B cell (primary cell): ENCODE measurements around the gene TENT5A. TPM values are rescaled to one million over a fixed set of nuclear protein-coding genes. Genes with fewer than 3 reads are reported as not detected.

Experiments
- ATAC-seq: fragments of 200-7000 bp; cut with Tn5 transposase; one replicate; pipeline ENCODE4 v1.10.0; 2021; ENCODE audit warnings: low read depth, mild to moderate bottlenecking, moderate number of reproducible peaks, moderate library complexity
- CTCF ChIA-PET: fragments of 350-600 bp; sonication (Branson Sonifier 250); formaldehyde crosslinking; loops from one replicate; lab custom pipeline; 2021; ENCODE audit warnings: antibody characterized with exemption, inconsistent platforms; lab: Charles Lee
- POLR2A ChIA-PET: fragments of 350-600 bp; sonication (Branson Sonifier 250); formaldehyde crosslinking; loops from one replicate; lab custom pipeline; 2021; ENCODE audit warnings: antibody characterized with exemption; lab: Charles Lee
- DNase-seq: peaks from one replicate; pipeline ENCODE4 v3.0.0; 2013
- H2AFZ ChIP-seq: 2 replicates; pipeline ENCODE4 v1.6.1; 2012; ENCODE audit warnings: mild to moderate bottlenecking, low read depth, low read length; ENCODE audit not compliant: insufficient read depth, poor library complexity, severe bottlenecking
- H3K27ac ChIP-seq, 2 donors: 1 replicate in 1 of 2; 2 replicates in 1 of 2; pipeline ENCODE4 v1.5.1; 2012 to 2013; ENCODE audit warnings: low read length in 2 of 2, mild to moderate bottlenecking in 2 of 2, moderate library complexity in 1 of 2
- H3K27me3 ChIP-seq, 4 experiments: fragments of 200-600 bp in 1 of 4; sonication (generic) in 1 of 4; replicated peaks in 1 of 4; 1 replicate in 2 of 4; 2 replicates in 2 of 4; pipeline versions ENCODE4 v1.6.1 to v1.7.0; 2013 to 2016; ENCODE audit warnings: low read length in 3 of 4, mild to moderate bottlenecking in 2 of 4, mixed read lengths in 1 of 4, moderate library complexity in 1 of 4; ENCODE audit not compliant: insufficient read depth in 4 of 4, control insufficient read depth in 3 of 4; ENCODE audit errors: control extremely low read depth in 1 of 4
- H3K36me3 ChIP-seq, 2 experiments: replicated peaks in 1 of 2; 1 replicate in 1 of 2; 2 replicates in 1 of 2; pipeline versions ENCODE4 v1.6.1 to v1.7.1; 2013; ENCODE audit warnings: low read length in 1 of 2; ENCODE audit not compliant: insufficient read depth in 2 of 2, control insufficient read depth in 1 of 2; ENCODE audit errors: control extremely low read depth in 1 of 2, extremely low read depth in 1 of 2
- H3K4me1 ChIP-seq, 2 donors: fragments of 200-600 bp in 1 of 2; sonication (generic) in 1 of 2; 1 replicate in 1 of 2; 2 replicates in 1 of 2; pipeline versions ENCODE4 v1.5.1 to v1.6.1; 2013 to 2017; ENCODE audit warnings: low read length in 2 of 2; ENCODE audit not compliant: control insufficient read depth in 2 of 2, insufficient read depth in 2 of 2
- H3K4me2 ChIP-seq: replicated peaks from 2 replicates; pipeline ENCODE3; 2012; ENCODE audit warnings: mild to moderate bottlenecking, low read depth, low read length; ENCODE audit not compliant: poor library complexity, severe bottlenecking
- H3K4me3 ChIP-seq, 5 experiments: fragments of 200-600 bp in 1 of 5; sonication (generic) in 1 of 5; 1 replicate in 3 of 5; 2 replicates in 2 of 5; pipeline versions ENCODE4 v1.5.1 to v1.7.0; 2011 to 2016; ENCODE audit warnings: low read length in 4 of 5, mild to moderate bottlenecking in 4 of 5, low read depth in 2 of 5, control low read depth in 1 of 5, moderate library complexity in 1 of 5; ENCODE audit not compliant: insufficient read depth in 1 of 5; ENCODE audit errors: control extremely low read depth in 1 of 5, extremely low read depth in 1 of 5
- H3K79me2 ChIP-seq: fragments of 200-600 bp; sonication (generic); one replicate; pipeline ENCODE4 v1.6.0; 2016; ENCODE audit warnings: low read length; ENCODE audit not compliant: control insufficient read depth, insufficient read depth
- H3K9ac ChIP-seq: fragments of 200-600 bp; sonication (generic); 2 replicates; pipeline ENCODE4 v1.6.1; 2017; ENCODE audit warnings: mild to moderate bottlenecking, low read length, moderate library complexity
- H3K9me3 ChIP-seq, 3 donors: one replicate each; pipeline versions ENCODE4 v1.6.1 to v1.7.1; 2013; ENCODE audit warnings: low read length in 2 of 3; ENCODE audit not compliant: control insufficient read depth in 2 of 3, insufficient read depth in 1 of 3; ENCODE audit errors: control extremely low read depth in 1 of 3
- H4K20me1 ChIP-seq: 2 replicates; pipeline ENCODE4 v1.6.0; 2012; ENCODE audit warnings: mild to moderate bottlenecking, low read length; ENCODE audit not compliant: insufficient read depth, control insufficient read depth, poor library complexity, severe bottlenecking
- H3K27ac Mint-ChIP-seq: one replicate; pipeline ENCODE4 v1.8.0; 2021; ENCODE audit warnings: mixed read lengths
- H3K27me3 Mint-ChIP-seq: one replicate; pipeline ENCODE4 v1.8.0; 2021; ENCODE audit warnings: mixed read lengths
- H3K4me1 Mint-ChIP-seq: one replicate; pipeline ENCODE4 v1.8.0; 2021; ENCODE audit warnings: mixed read lengths
- H3K4me3 Mint-ChIP-seq: one replicate; pipeline ENCODE4 v1.8.0; 2021; ENCODE audit warnings: mixed read lengths
- H3K9me3 Mint-ChIP-seq: one replicate; pipeline ENCODE4 v1.8.0; 2022; ENCODE audit warnings: mixed read lengths; ENCODE audit not compliant: insufficient read depth
- EZH2 ChIP-seq: IDR thresholded peaks from 2 replicates; pipeline ENCODE4 v1.6.1; 2012; ENCODE audit warnings: borderline replicate concordance, low read depth, mild to moderate bottlenecking, moderate library complexity, low read length; ENCODE audit not compliant: insufficient read depth, poor library complexity, severe bottlenecking
- WGBS: methylation state at CpG from one replicate; pipeline ENCODE4 v1.1.5; 2013; ENCODE audit warnings: missing lambda C conversion rate; ENCODE audit not compliant: insufficient coverage; 5-methylcytosine and 5-hydroxymethylcytosine counted together
- intact Hi-C: fragments of 100-400 bp; cut with micrococcal nuclease; formaldehyde crosslinking; loops from one replicate; pipeline ENCODE4 v1.10.0; 2022
- polyA plus RNA-seq: library from polyadenylated mRNA; depleted of rRNA; stranded (reverse); fragments of >200 nt; gene quantifications from 2 replicates; pipeline ENCODE4 v1.2.3, GENCODE V29; 2012
- total RNA-seq, 2 donors: library from RNA; stranded (reverse); fragments of 120-200 nt in 1 of 2; gene quantifications; 1 replicate in 1 of 2; 2 replicates in 1 of 2; pipeline versions ENCODE4 v1.2.3 to v1.2.4, GENCODE V29; 2013 to 2022
- TF ChIP-seq, protein P1 (sequence below): fragments of 200-600 bp; IDR thresholded peaks from one replicate; pipeline ENCODE4 v1.8.0; 2022; ENCODE audit warnings: antibody characterized with exemption, mild to moderate bottlenecking

Gene TENT5A
- total and polyA plus RNA-seq, 2 donors (not counting 1 experiment from before 2014, with no cell fraction given): 3.9 to 9.4 TPM

DNA sequence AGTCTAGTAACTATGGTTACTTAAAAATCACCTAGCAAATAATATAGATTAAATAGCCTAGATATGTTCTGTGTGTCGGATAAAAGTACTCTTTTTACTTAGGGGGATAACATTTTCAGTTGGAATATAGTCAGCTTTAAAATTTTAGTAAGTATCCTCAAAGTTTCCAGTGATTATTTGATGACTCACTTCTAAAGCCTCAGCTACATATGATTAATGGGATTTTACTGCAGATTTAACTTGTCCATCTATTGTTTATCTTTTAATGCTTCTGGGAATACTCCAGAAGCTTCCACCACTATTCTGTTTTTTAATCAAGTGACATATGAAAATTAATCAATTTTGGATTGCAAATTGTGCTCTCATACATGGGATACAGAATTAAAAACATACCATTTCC, 8.7 kb upstream of the TENT5A start:
- no CpG with 5 or more reads among the region's 1 CpG for WGBS
- Mint-ChIP-seq H3K27ac (no peak overlapping the region), H3K4me1 (no peaks in the 10 kb centered on the region), H3K4me3 (no peak overlapping the region), H3K27me3 (peaks cover 13% of the 10 kb centered on the region), H3K9me3 (no peaks in the 10 kb centered on the region)
- no peak for ATAC-seq
- ChIA-PET POLR2A (no interaction called here), CTCF (no interaction called here)
- H3K27me3 ChIP-seq: no peaks in the 10 kb centered on the region
- no peaks in the 10 kb centered on the region for H4K20me1 ChIP-seq
- no peaks in the 10 kb centered on the region for H3K9me3 ChIP-seq
- H3K27ac ChIP-seq: no peak overlapping the region
- H3K9ac ChIP-seq: no peak overlapping the region
- no peaks in the 10 kb centered on the region for H3K79me2 ChIP-seq
- H3K36me3 ChIP-seq: no peaks in the 10 kb centered on the region
- intact Hi-C loops: no loop called here
- no peak overlapping the region for H3K4me3 ChIP-seq
- TF ChIP-seq, protein P1, sequence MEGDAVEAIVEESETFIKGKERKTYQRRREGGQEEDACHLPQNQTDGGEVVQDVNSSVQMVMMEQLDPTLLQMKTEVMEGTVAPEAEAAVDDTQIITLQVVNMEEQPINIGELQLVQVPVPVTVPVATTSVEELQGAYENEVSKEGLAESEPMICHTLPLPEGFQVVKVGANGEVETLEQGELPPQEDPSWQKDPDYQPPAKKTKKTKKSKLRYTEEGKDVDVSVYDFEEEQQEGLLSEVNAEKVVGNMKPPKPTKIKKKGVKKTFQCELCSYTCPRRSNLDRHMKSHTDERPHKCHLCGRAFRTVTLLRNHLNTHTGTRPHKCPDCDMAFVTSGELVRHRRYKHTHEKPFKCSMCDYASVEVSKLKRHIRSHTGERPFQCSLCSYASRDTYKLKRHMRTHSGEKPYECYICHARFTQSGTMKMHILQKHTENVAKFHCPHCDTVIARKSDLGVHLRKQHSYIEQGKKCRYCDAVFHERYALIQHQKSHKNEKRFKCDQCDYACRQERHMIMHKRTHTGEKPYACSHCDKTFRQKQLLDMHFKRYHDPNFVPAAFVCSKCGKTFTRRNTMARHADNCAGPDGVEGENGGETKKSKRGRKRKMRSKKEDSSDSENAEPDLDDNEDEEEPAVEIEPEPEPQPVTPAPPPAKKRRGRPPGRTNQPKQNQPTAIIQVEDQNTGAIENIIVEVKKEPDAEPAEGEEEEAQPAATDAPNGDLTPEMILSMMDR: no peak
- no peak for TF ChIP-seq EZH2
- H3K4me2 ChIP-seq: no peak overlapping the region
- DNase-seq: no peak
- no peaks in the 10 kb centered on the region for H3K4me1 ChIP-seq
- H2AFZ ChIP-seq: no peak overlapping the region

GRCh38 chr6:81759782-81760181, 7.3 kb upstream of the TENT5A start:
- Histone ChIP-seq H3K4me3 (no peak overlapping the region), H3K4me1 (no peaks in the 10 kb centered on the region), H3K4me2 (no peak overlapping the region), H4K20me1 (no peaks in the 10 kb centered on the region), H2AFZ (no peak overlapping the region), H3K9ac (no peak overlapping the region), H3K27ac (no peak overlapping the region), H3K36me3 (no peaks in the 10 kb centered on the region), H3K9me3 (no peaks in the 10 kb centered on the region), H3K79me2 (no peaks in the 10 kb centered on the region), H3K27me3 (no peaks in the 10 kb centered on the region)
- intact Hi-C loops: no loop called here
- Mint-ChIP-seq H3K4me3 (no peak overlapping the region), H3K9me3 (no peaks in the 10 kb centered on the region), H3K4me1 (no peaks in the 10 kb centered on the region), H3K27me3 (peaks cover 5% of the 10 kb centered on the region), H3K27ac (no peak overlapping the region)
- TF ChIP-seq, protein P1: no peak
- no peak for TF ChIP-seq EZH2
- DNase-seq (no peak), ATAC-seq (no peak)
- ChIA-PET CTCF (no interaction called here), POLR2A (no interaction called here)
- WGBS: no CpG with 5 or more reads among the region's 2 CpGs
